ENCODE measurements around the gene CCL19. TPM values are rescaled to one million over a fixed set of nuclear protein-coding genes. Genes with fewer than 3 reads are reported as not detected.

The CCL19 gene

DNA sequence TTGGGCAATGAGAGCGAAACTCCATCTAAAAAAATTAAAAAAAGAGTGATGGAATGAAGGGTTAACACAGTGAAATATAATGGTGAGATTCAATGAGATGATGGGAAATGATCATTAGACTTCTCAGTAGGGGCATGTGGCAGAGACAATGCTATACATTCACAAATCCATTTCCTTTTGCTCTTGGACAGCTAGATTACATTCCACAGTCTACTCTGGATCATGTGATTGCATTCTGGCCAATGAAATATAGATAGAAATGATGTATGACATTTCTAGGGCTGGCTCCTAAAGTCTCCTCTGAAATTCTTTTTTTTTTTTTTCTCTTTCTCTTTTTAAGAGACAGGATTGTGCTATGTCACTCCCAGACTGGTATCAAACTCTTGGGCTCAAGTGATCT, 48.4 kb downstream of the CCL19 start:
- peaks cover 3% of the 10 kb centered on the region for H3K79me1 ChIP-seq (replicated peaks; ENCODE audit: low read length, poor library complexity, severe bottlenecking)
- no peak overlapping the region for H3K9ac ChIP-seq (ENCODE audit: low read length)
- H2AFZ ChIP-seq (ENCODE audit: low read depth, low read length), result no peak overlapping the region
- no peak for DNase-seq
- H2AK5ac ChIP-seq (ENCODE audit: low read length, severe bottlenecking), result no peak overlapping the region
- H3K36me3 ChIP-seq (ENCODE audit: control insufficient read depth in 1 of 2, insufficient read depth in 2 of 2, low read depth in 1 of 2, low read length in 2 of 2), result no peaks in the 10 kb centered on the region
- no peak overlapping the region for H4K91ac ChIP-seq (ENCODE audit: low read length)
- no peak overlapping the region for H3K14ac ChIP-seq (ENCODE audit: low read length in 2 of 2)
- H2BK120ac ChIP-seq (ENCODE audit: low read depth, low read length), result no peak overlapping the region
- no peak overlapping the region for H3K18ac ChIP-seq (ENCODE audit: low read depth in 1 of 2, low read length in 2 of 2)
- H3K4me1 ChIP-seq (ENCODE audit: control insufficient read depth, insufficient read depth, low read depth, low read length), result peaks cover 14% of the 10 kb centered on the region
- H2BK5ac ChIP-seq (ENCODE audit: low read depth, low read length, poor library complexity, severe bottlenecking), result no peak overlapping the region
- H3K27ac ChIP-seq (ENCODE audit: low read length, poor library complexity, severe bottlenecking), result no peak overlapping the region
- H3K23ac ChIP-seq (ENCODE audit: low read length in 2 of 2), result no peak overlapping the region
- 89% methylated on average over 1 of the region's 1 CpG for WGBS
- no peaks in the 10 kb centered on the region for H3K27me3 ChIP-seq (ENCODE audit: control insufficient read depth in 1 of 2, insufficient read depth in 1 of 2, low read length in 2 of 2)
- no peak overlapping the region for H2BK12ac ChIP-seq (ENCODE audit: low read length in 2 of 2)
- H3K4me3 ChIP-seq (ENCODE audit: insufficient read depth in 1 of 2, low read depth in 1 of 2, low read length in 2 of 2), result no peak overlapping the region
- no peak overlapping the region for H3K4ac ChIP-seq (ENCODE audit: low read depth in 1 of 2, low read length in 2 of 2)
- H3K4me2 ChIP-seq (ENCODE audit: low read length, poor library complexity, severe bottlenecking), result no peak overlapping the region
- H3K9me3 ChIP-seq (ENCODE audit: control insufficient read depth, low read length), result no peaks in the 10 kb centered on the region
- H2BK15ac ChIP-seq (ENCODE audit: low read depth, poor library complexity, severe bottlenecking), result no peak overlapping the region
- H4K8ac ChIP-seq (ENCODE audit: low read length), result no peak overlapping the region

Small RNAs within 50 kb of the gene (small RNA-seq; reads per million reads assigned to genes)
- gene CCL27 (ENCODE audit: low read depth), result not detected
